Common myeloid progenitor, CD34-positive (primary cell): ENCODE measurements around the gene INHA. TPM values are rescaled to one million over a fixed set of nuclear protein-coding genes. Genes with fewer than 3 reads are reported as not detected.

Experiments used
- CTCF ChIA-PET: fragments of 350-600 bp; sonication (Branson Sonifier 250); formaldehyde crosslinking; loops from one replicate; lab custom pipeline; 2021; ENCODE audit warnings: antibody characterized with exemption; lab: Charles Lee
- POLR2A ChIA-PET: fragments of 350-600 bp; sonication (Branson Sonifier 250); formaldehyde crosslinking; loops from one replicate; lab custom pipeline; 2021; ENCODE audit warnings: antibody characterized with exemption; lab: Charles Lee
- DNase-seq, 3 donors: peaks; one replicate each; pipeline versions ENCODE4 v3.0.0 to v3.0.0-alpha.2; 2013
- H3K27ac ChIP-seq, 2 experiments: 1 replicate in 1 of 2; 2 replicates in 1 of 2; pipeline ENCODE4 v1.7.0; 2013; ENCODE audit warnings: inconsistent platforms in 2 of 2, low read length in 2 of 2, mild to moderate bottlenecking in 2 of 2, low read depth in 1 of 2, moderate library complexity in 1 of 2; ENCODE audit not compliant: severe bottlenecking in 2 of 2, insufficient read depth in 1 of 2, poor library complexity in 1 of 2
- H3K27me3 ChIP-seq, 5 experiments: replicated peaks in 2 of 5; 1 replicate in 3 of 5; 2 replicates in 2 of 5; pipeline versions ENCODE4 v1.6.1 to v1.7.0; 2013; ENCODE audit warnings: low read length in 4 of 5, mild to moderate bottlenecking in 2 of 5, moderate library complexity in 2 of 5, inconsistent platforms in 1 of 5; ENCODE audit not compliant: insufficient read depth in 5 of 5, control insufficient read depth in 4 of 5
- H3K36me3 ChIP-seq, 4 experiments: 1 replicate in 2 of 4; 2 replicates in 2 of 4; pipeline versions ENCODE4 v1.6.1 to v1.7.0; 2013; ENCODE audit warnings: low read length in 3 of 4, control low read depth in 1 of 4, mild to moderate bottlenecking in 1 of 4; ENCODE audit not compliant: control insufficient read depth in 4 of 4, insufficient read depth in 4 of 4
- H3K4me1 ChIP-seq, 4 experiments: 1 replicate in 3 of 4; 2 replicates in 1 of 4; pipeline versions ENCODE4 v1.6.1 to v1.7.1; 2013; ENCODE audit warnings: low read length in 3 of 4, mild to moderate bottlenecking in 3 of 4, control low read depth in 1 of 4, inconsistent platforms in 1 of 4, moderate library complexity in 1 of 4; ENCODE audit not compliant: control insufficient read depth in 4 of 4, insufficient read depth in 4 of 4; ENCODE audit errors: control extremely low read depth in 1 of 4
- H3K4me3 ChIP-seq, 7 experiments: 1 replicate in 4 of 7; 2 replicates in 3 of 7; pipeline versions ENCODE4 v1.5.1 to v1.7.0; 2013; ENCODE audit warnings: mild to moderate bottlenecking in 7 of 7, low read length in 6 of 7, moderate library complexity in 6 of 7, inconsistent platforms in 2 of 7, low read depth in 2 of 7, control low read depth in 1 of 7; ENCODE audit not compliant: insufficient read depth in 4 of 7, control insufficient read depth in 1 of 7; ENCODE audit errors: extremely low read depth in 1 of 7
- H3K9me3 ChIP-seq, 5 experiments: 1 replicate in 4 of 5; 2 replicates in 1 of 5; pipeline versions ENCODE4 v1.6.1 to v1.7.1; 2013; ENCODE audit warnings: low read length in 4 of 5, mild to moderate bottlenecking in 2 of 5, inconsistent platforms in 1 of 5, low read depth in 1 of 5, moderate library complexity in 1 of 5; ENCODE audit not compliant: control insufficient read depth in 4 of 5, insufficient read depth in 2 of 5; ENCODE audit errors: control extremely low read depth in 1 of 5
- WGBS: methylation state at CpG from one replicate; pipeline ENCODE4 v1.1.5; 2013; ENCODE audit not compliant: insufficient coverage; 5-methylcytosine and 5-hydroxymethylcytosine counted together
- polyA plus RNA-seq: library from polyadenylated mRNA; unstranded; fragments of 120-200 nt; gene quantifications from one replicate; pipeline ENCODE4 v1.2.1, GENCODE V29; 2013

INHA gene
- polyA plus RNA-seq: 0.41 TPM

DNA sequence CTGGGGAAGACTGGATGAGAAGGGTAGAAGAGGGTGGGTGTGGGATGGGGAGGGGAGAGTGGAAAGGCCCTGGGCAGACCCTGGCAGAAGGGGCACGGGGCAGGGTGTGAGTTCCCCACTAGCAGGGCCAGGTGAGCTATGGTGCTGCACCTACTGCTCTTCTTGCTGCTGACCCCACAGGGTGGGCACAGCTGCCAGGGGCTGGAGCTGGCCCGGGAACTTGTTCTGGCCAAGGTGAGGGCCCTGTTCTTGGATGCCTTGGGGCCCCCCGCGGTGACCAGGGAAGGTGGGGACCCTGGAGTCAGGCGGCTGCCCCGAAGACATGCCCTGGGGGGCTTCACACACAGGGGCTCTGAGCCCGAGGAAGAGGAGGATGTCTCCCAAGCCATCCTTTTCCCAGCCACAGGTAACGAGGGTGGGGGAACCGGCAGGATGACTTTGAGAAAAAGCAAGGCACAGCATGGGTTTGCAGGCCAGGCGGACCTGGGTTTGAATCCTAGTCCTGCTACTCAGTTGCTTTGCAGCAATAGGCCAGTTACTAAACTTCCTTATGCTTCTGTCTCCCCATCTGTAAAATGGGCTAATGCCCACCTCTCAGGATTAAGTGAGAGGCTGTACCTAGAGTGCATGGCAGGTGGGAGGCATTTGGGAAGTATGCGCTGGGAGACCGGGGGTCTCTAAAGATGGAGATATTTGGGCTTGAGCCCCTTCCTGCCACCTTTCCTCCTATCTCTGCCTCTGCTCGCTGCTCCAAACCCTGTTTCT is at the start of gene INHA:
INHA (plus strand) TSS at position 74 of the 765 bp plus-strand sequence; CDS start at position 139, 65 bp downstream.
- Histone ChIP-seq H3K36me3 (peaks cover 0 to 14% (median 8%) of the 10 kb centered on the region in 4 experiments), H3K4me3 (peak within 1 kb of the TSS; percentile 13 to 86 (median 69)), H3K9me3 (no peaks in the 10 kb centered on the region), H3K27ac (peak within 1 kb of the TSS in 1 of 2 experiments; percentile 58), H3K27me3 (peaks cover 0 to 4% (median 0%) of the 10 kb centered on the region in 5 experiments), H3K4me1 (peaks cover 0 to 17% (median 15%) of the 10 kb centered on the region in 4 experiments)
- POLR2A ChIA-PET: no interaction called here
- no peak for DNase-seq
- 93% methylated on average over 12 of the region's 13 CpGs for WGBS
- CTCF ChIA-PET: interaction anchor here (0.7 to 2.2 kb wide), 5 partner anchors 15 to 69 kb away, joined by 3 to 13 read pairs (median 3); partner anchors contain the start of genes CHPF and TMEM198

GRCh38 chr2:219523031-219523671 is 49.0 kb upstream of the INHA start:
- WGBS: 7% methylated on average over 8 of the region's 24 CpGs
- DNase-seq: peak in 2 of 3 donors; percentile 65 to 77
- Histone ChIP-seq H3K36me3 (no peaks in the 10 kb centered on the region), H3K9me3 (no peaks in the 10 kb centered on the region), H3K4me1 (peaks cover 0 to 28% (median 18%) of the 10 kb centered on the region in 4 experiments), H3K27ac (no peak overlapping the region), H3K27me3 (peaks cover 11 to 90% (median 38%) of the 10 kb centered on the region in 5 experiments), H3K4me3 (peak overlapping the region in 3 of 7 experiments; percentile 28 to 44 (median 36))
- POLR2A ChIA-PET: interaction anchor here (0.6 kb wide), 1 partner anchor 8 kb away, joined by 4 read pairs; no protein-coding TSS in a partner anchor
- CTCF ChIA-PET: interaction anchor here (0.7 to 43.1 kb wide), 6 partner anchors 17 to 128 kb away, joined by 3 to 1724 read pairs (median 4); partner anchors contain the start of genes ASIC4 and GMPPA

GRCh38 chr2:219524817-219525216 is 47.3 kb upstream of the INHA start:
- ChIA-PET POLR2A (no interaction called here), CTCF (interaction anchor here (0.6 to 43.1 kb wide), 6 partner anchors 15 to 122 kb away, joined by 3 to 1724 read pairs (median 8); partner anchors contain the start of genes ASIC4 and GMPPA)
- no peak for DNase-seq

GRCh38 chr2:219525533-219526232 is 46.4 kb upstream of the INHA start:
- Histone ChIP-seq H3K4me3 (no peak overlapping the region), H3K9me3 (no peaks in the 10 kb centered on the region), H3K36me3 (no peaks in the 10 kb centered on the region), H3K4me1 (peaks cover 0 to 31% (median 18%) of the 10 kb centered on the region in 4 experiments), H3K27me3 (peaks cover 13 to 97% (median 50%) of the 10 kb centered on the region in 5 experiments), H3K27ac (no peak overlapping the region)
- ChIA-PET CTCF (interaction anchor here (1.0 to 43.1 kb wide), 7 partner anchors 14 to 122 kb away, joined by 3 to 1724 read pairs (median 6); partner anchors contain the start of genes ASIC4 and GMPPA), POLR2A (no interaction called here)
- DNase-seq: no peak
- 50% methylated on average over 5 of the region's 9 CpGs for WGBS

More at GRCh38 chr2:219524817-219525216, 47.3 kb upstream of the INHA start:
- Histone ChIP-seq H3K9me3 (no peaks in the 10 kb centered on the region), H3K4me3 (no peak overlapping the region), H3K4me1 (peaks cover 0 to 28% (median 18%) of the 10 kb centered on the region in 4 experiments), H3K27ac (no peak overlapping the region), H3K36me3 (no peaks in the 10 kb centered on the region), H3K27me3 (peaks cover 13 to 98% (median 47%) of the 10 kb centered on the region in 5 experiments)
- 90% methylated on average over 2 of the region's 2 CpGs for WGBS

GRCh38 chr2:219526320-219527075 is 45.6 kb upstream of the INHA start:
- no peak overlapping the region for H3K27ac ChIP-seq
- no peaks in the 10 kb centered on the region for H3K9me3 ChIP-seq
- ChIA-PET POLR2A (no interaction called here), CTCF (interaction anchor here (0.8 to 43.1 kb wide), 10 partner anchors 13 to 360 kb away, joined by 3 to 1724 read pairs (median 4); partner anchors contain the start of genes ASIC4 and GMPPA)
- peaks cover 13 to 97% (median 50%) of the 10 kb centered on the region in 5 experiments for H3K27me3 ChIP-seq
- no peak for DNase-seq
- H3K4me3 ChIP-seq: no peak overlapping the region
- 57% methylated on average over 10 of the region's 11 CpGs for WGBS
- peaks cover 0 to 26% (median 15%) of the 10 kb centered on the region in 4 experiments for H3K4me1 ChIP-seq
- no peaks in the 10 kb centered on the region for H3K36me3 ChIP-seq

- ChIA-PET CTCF (interaction anchor here (0.8 to 43.1 kb wide), 7 partner anchors 13 to 361 kb away, joined by 3 to 1724 read pairs (median 5); partner anchors contain the start of genes ASIC4 and GMPPA), POLR2A (no interaction called here)
- 58% methylated on average over 5 of the region's 6 CpGs for WGBS
- Histone ChIP-seq H3K4me3 (no peak overlapping the region), H3K4me1 (peaks cover 0 to 21% (median 12%) of the 10 kb centered on the region in 4 experiments), H3K27ac (no peak overlapping the region), H3K27me3 (peaks cover 13 to 96% (median 49%) of the 10 kb centered on the region in 5 experiments), H3K36me3 (no peaks in the 10 kb centered on the region), H3K9me3 (no peaks in the 10 kb centered on the region)
- DNase-seq: no peak
Observed at GRCh38 chr2:219527076-219527394, 45.1 kb upstream of the INHA start.
